Adipocyte (in vitro differentiated cells): ENCODE measurements around the gene SPC24.
A peak's percentile ranks its signal among the peaks of the same experiment; 100 is the strongest.
"Not testable (repeated sequence)": the region's sequence is repeated elsewhere in the genome, so short reads cannot be mapped to it uniquely, and the experiment has no call there.

ENCODE experiments used
- DNase-seq: peaks from one replicate; pipeline ENCODE4 v3.0.0-alpha.2; 2015; ENCODE audit warnings: low read depth
- H3K27me3 ChIP-seq: replicated peaks from 2 replicates; pipeline ENCODE4 v1.7.0; 2013; ENCODE audit warnings: mild to moderate bottlenecking, low read length, moderate library complexity; ENCODE audit not compliant: control insufficient read depth, insufficient read depth
- H3K36me3 ChIP-seq: 2 replicates; pipeline ENCODE4 v1.7.0; 2013; ENCODE audit warnings: low read length, mild to moderate bottlenecking, moderate library complexity; ENCODE audit not compliant: control insufficient read depth, insufficient read depth, severe bottlenecking
- H3K4me1 ChIP-seq: 2 replicates; pipeline ENCODE4 v1.7.0; 2013; ENCODE audit warnings: mild to moderate bottlenecking, low read length, moderate library complexity; ENCODE audit not compliant: control insufficient read depth, insufficient read depth
- H3K4me3 ChIP-seq: 2 replicates; pipeline ENCODE4 v1.7.0; 2013; ENCODE audit warnings: mild to moderate bottlenecking, low read length, moderate library complexity
- H3K9ac ChIP-seq: 2 replicates; pipeline ENCODE4 v1.7.0; 2013; ENCODE audit warnings: mild to moderate bottlenecking, low read length, moderate library complexity
- H3K9me3 ChIP-seq: 2 replicates; pipeline ENCODE4 v1.7.0; 2013; ENCODE audit warnings: mild to moderate bottlenecking, low read length, moderate library complexity; ENCODE audit not compliant: control insufficient read depth

SPC24 gene

DNA sequence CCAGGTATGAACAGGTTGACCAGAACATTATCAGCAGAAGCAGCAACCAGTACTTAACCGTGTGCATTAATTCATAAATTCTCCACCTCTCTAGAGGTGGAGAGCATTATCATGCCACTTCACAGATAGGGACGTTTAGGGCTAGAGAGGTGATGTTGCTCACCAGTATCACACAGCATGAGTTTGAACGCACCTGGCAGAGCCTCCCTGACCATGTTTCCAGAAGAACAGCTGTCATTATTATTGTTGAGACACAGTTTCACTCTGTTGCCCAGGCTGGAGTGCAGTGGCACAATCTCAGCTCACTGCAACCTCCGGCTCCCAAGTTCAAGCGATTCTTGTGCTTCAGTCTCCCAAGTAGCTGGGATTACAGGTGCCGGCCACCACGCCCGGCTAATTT is 34.9 kb upstream of the SPC24 start:
- peak overlapping the region; percentile 47 for H3K9ac ChIP-seq
- peaks cover 51% of the 10 kb centered on the region for H3K4me1 ChIP-seq
- DNase-seq = no peak
- peaks cover 65% of the 10 kb centered on the region for H3K36me3 ChIP-seq
- H3K27me3 ChIP-seq = no peaks in the 10 kb centered on the region
- H3K9me3 ChIP-seq = no peaks in the 10 kb centered on the region
- no peak overlapping the region for H3K4me3 ChIP-seq

DNA sequence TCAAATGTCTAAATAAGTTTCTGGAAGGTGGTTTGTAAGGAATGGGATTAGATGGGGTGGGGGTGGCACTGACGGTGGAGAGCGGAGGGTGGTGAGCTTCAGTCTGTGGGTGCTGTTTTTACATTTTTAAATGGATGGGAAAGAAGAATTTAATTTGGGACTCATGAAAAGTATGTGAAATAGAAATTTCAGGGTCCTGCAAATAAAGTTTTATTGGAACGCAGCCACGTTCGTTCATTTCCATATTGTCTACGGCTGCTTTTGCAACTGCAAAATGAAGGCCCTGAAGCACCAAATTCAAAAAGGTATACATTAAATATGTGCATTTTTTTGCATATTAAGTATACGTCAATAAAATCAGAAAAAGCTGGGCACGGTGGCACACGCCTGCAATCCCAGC is 31.9 kb upstream of the SPC24 start:
- no peak overlapping the region for H3K9ac ChIP-seq
- no peaks in the 10 kb centered on the region for H3K9me3 ChIP-seq
- H3K4me3 ChIP-seq = no peak overlapping the region
- no peaks in the 10 kb centered on the region for H3K27me3 ChIP-seq
- no peak for DNase-seq
- peaks cover 67% of the 10 kb centered on the region for H3K36me3 ChIP-seq
- H3K4me1 ChIP-seq = peaks cover 33% of the 10 kb centered on the region

DNA sequence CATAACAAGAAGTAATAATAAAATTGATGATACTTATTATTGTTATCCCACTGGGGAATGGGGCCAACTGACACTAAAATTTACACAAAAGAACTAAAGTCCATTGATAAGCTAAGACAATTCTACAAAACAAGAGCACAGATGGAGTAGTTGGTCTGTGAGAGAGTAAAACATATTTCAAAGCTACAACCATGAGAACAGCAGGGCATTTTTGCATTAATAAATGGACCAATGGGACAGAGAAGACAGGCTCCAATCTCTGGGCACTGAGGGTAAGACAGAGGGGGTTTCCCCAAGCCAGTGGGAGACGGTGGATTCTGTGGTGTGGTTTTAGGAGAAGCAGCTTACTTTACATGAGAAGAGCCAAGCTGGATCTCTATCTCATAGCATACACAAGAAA is 27.4 kb upstream of the SPC24 start:
- DNase-seq = no peak

DNA sequence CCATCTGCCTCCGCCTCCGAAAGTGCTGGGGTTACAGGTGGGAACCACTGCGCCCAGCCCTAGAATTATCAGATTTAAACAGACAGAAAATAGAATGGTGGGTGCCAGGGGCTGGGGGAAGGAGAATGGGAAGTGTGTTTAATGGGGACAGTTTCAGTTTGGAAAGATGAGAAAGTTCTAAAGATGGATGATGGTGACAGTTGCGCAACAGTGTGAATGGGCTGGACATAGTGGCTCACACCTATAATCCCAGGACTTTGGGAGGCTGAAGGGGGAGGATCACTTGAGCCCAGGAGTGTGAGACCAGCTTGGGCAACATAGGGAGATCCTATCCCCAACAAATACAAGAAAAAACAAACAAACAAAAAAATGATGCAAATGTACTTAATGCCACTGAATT is 25.9 kb upstream of the SPC24 start:
- Histone ChIP-seq H3K36me3 (peaks cover 59% of the 10 kb centered on the region), H3K9ac (no peak overlapping the region), H3K9me3 (no peaks in the 10 kb centered on the region), H3K4me1 (peaks cover 22% of the 10 kb centered on the region), H3K4me3 (no peak overlapping the region), H3K27me3 (no peaks in the 10 kb centered on the region)
- no peak for DNase-seq

More for the DNA sequence above, 27.4 kb upstream of the SPC24 start:
- Histone ChIP-seq H3K36me3 (peaks cover 59% of the 10 kb centered on the region), H3K4me3 (no peak overlapping the region), H3K27me3 (no peaks in the 10 kb centered on the region), H3K9ac (no peak overlapping the region), H3K9me3 (no peaks in the 10 kb centered on the region), H3K4me1 (peaks cover 22% of the 10 kb centered on the region)

DNA sequence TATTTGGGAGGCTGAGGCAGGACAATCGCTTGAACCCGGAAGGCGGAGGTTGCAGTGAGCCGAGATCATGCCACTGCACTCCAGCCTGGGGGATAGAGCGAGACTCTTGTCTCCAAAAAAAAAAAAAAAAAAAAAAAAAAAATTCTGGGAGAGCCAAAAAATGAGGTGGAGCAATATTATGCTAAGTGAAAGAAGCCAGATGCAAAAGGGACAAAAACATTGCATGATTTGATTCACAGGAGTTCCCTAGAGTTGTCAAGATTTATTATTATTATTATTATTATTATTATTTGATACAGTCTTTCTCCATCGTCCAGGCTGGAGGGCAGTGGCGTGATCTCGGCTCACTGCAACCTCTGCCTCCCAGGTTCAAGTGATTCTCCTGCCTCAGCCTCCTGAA is 25.4 kb upstream of the SPC24 start:
- H3K9me3 ChIP-seq, H3K27me3 ChIP-seq: not testable (repeated sequence)
- H3K36me3 ChIP-seq = peaks cover 59% of the 10 kb centered on the region

DNA sequence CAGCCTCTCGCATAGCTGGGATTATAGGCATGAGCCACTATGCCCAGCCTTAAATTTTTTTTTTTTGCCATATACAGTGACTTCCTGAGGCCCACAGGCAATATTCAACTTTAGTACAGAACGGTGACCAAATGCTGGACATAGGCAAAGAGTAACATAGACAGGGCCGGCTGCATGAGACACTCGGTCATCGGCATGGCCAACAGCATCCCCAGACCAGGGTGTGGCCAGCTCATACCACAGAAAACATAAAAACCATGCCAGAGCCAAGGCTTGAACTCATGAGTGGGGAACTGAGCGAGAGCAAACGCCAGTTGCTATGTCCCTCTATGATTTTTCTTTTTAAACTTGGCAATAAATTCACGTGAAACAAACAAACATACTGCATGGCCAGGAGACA is 24.8 kb upstream of the SPC24 start:
- peaks cover 22% of the 10 kb centered on the region for H3K4me1 ChIP-seq
- peak overlapping the region; percentile 50 for H3K9ac ChIP-seq
- no peaks in the 10 kb centered on the region for H3K27me3 ChIP-seq
- no peaks in the 10 kb centered on the region for H3K9me3 ChIP-seq
- H3K4me3 ChIP-seq = no peak overlapping the region
- DNase-seq = no peak
- H3K36me3 ChIP-seq = peaks cover 59% of the 10 kb centered on the region

More for the DNA sequence above, 25.4 kb upstream of the SPC24 start:
- DNase-seq, H3K4me3 ChIP-seq: not testable (repeated sequence)
- peaks cover 22% of the 10 kb centered on the region for H3K4me1 ChIP-seq
- H3K9ac ChIP-seq = peak overlapping the region; percentile 50

DNA sequence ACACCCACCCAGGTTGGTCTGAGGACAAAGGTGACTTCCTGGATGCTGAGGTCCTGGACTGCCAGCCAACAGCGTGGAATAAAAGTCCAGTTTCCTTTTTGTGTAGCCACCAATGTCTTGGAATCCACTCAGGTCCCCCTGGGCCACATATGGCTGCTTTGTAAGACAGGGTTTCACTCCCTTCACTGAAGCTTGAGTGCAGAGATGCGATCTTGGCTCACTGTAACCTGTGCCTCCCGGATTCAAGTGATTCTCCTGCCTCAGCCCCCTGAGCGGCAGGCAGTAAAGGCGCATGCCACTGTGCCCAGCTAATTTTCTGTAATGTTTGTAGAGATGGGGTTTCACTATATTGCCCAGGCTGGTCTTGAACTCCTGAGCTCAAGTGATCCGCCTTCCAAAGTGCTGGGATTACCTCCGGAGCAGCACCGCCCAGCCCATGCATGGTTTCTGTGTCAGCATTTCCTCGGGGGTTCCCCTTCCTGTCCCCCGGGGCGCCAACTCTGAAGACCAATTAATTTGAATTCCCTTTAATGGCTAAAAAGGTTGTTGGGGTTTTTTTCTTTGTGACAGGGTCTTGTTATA is 24.2 kb upstream of the SPC24 start:
- H3K9ac ChIP-seq = peak overlapping the region; percentile 50
- no peaks in the 10 kb centered on the region for H3K27me3 ChIP-seq
- peaks cover 58% of the 10 kb centered on the region for H3K36me3 ChIP-seq
- H3K4me1 ChIP-seq = peaks cover 22% of the 10 kb centered on the region
- no peaks in the 10 kb centered on the region for H3K9me3 ChIP-seq
- DNase-seq = no peak
- H3K4me3 ChIP-seq = no peak overlapping the region

DNA sequence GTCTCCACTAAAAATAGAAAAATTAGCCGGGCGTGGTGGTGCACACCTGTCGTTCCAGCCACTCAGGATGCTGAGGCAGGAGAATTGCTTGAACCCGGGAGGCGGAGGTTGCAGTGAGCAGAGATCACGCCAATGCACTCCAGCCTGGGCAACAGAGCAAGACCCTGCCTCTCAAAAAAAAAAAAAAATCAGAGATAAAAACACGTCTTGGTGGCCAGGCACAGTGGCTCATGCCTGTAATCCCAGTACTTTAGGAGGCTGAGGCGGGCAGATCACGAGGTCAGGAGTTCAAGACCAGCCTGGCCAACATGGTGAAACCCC is 23.5 kb upstream of the SPC24 start:
- not testable (repeated sequence) for DNase-seq, H3K9ac ChIP-seq, H3K9me3 ChIP-seq, H3K27me3 ChIP-seq, H3K4me3 ChIP-seq
- H3K4me1 ChIP-seq = peaks cover 20% of the 10 kb centered on the region
- H3K36me3 ChIP-seq = peaks cover 63% of the 10 kb centered on the region

DNA sequence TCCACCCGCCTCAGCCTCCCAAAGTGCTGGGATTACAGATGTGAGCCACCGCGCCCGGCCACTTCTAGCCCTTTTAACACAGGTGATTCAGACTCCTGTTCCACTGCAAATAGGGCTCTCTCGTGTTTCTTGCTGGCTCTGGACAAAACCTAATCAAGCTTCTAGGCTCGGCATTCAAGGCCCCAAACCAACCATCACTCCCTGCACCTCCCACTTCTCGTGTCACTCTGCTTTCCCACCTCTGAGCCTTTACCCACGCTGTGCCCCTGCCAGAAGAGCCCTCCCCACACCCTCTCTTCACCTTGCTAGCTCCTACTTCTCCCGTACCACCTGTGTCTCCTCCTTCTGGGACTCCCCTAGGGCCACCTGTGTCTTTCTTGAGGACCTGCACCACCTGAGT is 22.0 kb upstream of the SPC24 start:
- peaks cover 20% of the 10 kb centered on the region for H3K4me1 ChIP-seq
- H3K27me3 ChIP-seq = no peaks in the 10 kb centered on the region
- no peak overlapping the region for H3K9ac ChIP-seq
- H3K4me3 ChIP-seq = no peak overlapping the region
- no peak for DNase-seq
- no peaks in the 10 kb centered on the region for H3K9me3 ChIP-seq
- H3K36me3 ChIP-seq = peaks cover 64% of the 10 kb centered on the region

DNA sequence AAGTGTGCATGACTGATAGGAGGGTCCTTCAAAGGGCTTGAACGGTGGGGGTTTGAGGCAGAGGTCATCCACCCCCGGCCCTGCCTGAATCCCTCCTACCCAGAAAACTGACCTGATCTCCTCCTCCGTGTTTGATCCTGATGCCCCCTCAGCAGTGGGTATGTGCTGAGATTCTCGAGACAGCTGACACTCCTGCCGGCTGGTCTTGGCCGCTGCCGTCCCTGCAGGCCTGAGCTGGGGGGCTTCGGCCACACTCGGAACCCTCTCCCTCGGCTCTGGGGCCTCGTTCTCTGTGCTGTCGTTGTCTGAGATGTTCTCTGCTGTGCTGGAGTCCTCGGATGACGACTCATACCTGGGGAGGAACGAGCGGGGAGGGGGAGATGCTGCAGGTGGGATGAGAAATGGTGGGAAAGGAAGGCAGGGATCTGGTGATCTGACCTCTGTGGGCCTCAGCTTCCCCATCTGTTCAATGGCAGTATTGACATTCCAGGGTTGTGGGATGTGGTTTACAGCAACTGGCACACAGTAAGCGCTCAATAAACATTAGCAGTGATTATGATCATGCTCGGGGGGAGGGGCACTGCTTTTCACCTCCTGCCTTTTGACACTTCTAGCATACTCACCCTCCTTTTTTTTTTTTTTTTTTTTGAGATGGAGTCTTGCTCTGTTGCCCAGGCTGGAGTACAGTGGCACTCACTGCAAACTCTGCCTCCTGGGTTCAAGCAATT is 21.0 kb upstream of the SPC24 start:
- H3K9ac ChIP-seq = no peak overlapping the region
- H3K4me1 ChIP-seq = peaks cover 20% of the 10 kb centered on the region
- no peaks in the 10 kb centered on the region for H3K9me3 ChIP-seq
- H3K4me3 ChIP-seq = no peak overlapping the region
- H3K36me3 ChIP-seq = peaks cover 70% of the 10 kb centered on the region
- no peaks in the 10 kb centered on the region for H3K27me3 ChIP-seq
- DNase-seq = no peak

DNA sequence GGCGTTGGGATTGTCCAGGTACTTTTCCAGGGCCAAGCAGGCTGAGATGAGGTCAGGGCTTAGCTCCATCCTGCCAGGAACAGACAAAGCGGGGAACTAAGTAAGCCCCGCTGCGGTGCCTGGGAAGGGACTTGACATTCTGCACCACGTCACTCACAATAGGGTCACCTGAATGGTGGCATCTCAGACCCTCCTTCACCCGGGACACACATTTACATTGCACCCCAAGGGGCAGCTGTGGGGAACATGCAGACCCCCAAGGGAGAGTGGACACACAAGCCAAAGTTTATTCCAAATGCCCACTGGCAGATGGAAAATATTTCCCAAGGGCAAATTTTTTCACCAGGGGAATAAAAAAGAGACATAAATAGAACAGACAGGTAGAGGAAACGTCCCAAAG is 20.3 kb upstream of the SPC24 start:
- Histone ChIP-seq H3K36me3 (peaks cover 76% of the 10 kb centered on the region), H3K27me3 (no peaks in the 10 kb centered on the region), H3K9ac (no peak overlapping the region), H3K9me3 (no peaks in the 10 kb centered on the region), H3K4me1 (peaks cover 21% of the 10 kb centered on the region), H3K4me3 (no peak overlapping the region)
- DNase-seq = no peak

DNA sequence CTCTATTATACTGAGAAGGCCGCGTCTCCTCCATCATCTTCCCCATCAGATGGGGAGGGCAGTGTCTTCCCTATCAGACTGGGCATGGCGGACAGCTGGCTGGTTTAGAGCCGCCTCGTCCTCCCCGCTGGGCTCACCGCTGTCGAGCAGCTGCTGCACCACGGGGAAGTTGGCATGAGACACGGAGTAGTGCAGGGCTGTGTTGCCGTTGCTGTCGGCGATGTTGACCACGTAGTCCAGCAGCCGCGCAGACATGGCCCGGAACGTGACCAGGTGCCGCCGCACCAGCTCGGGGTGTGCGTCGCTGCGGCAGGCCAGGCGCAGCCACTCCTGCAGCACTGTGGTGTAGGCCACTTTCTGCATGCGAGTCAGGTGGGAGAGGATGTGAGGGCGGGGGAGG is 18.8 kb upstream of the SPC24 start:
- no peak overlapping the region for H3K9ac ChIP-seq
- H3K4me1 ChIP-seq = peaks cover 18% of the 10 kb centered on the region
- H3K4me3 ChIP-seq = no peak overlapping the region
- no peak for DNase-seq
- H3K9me3 ChIP-seq = no peaks in the 10 kb centered on the region
- H3K27me3 ChIP-seq = no peaks in the 10 kb centered on the region
- peaks cover 88% of the 10 kb centered on the region for H3K36me3 ChIP-seq
